H4 (cell line): ENCODE measurements around the gene CDH12. TPM values are rescaled to one million over a fixed set of nuclear protein-coding genes. Genes with fewer than 3 reads are reported as not detected.

Source experiments
- DNase-seq: peaks from one replicate; pipeline ENCODE4 v3.0.0-alpha.2; 2015; ENCODE audit warnings: low spot score
- total RNA-seq: library from RNA; depleted of rRNA; stranded (reverse); fragments of >200 nt; shearing (Covaris generic); gene quantifications from 2 replicates; pipeline ENCODE4 v1.2.3, GENCODE V29; 2014

Gene CDH12
- total RNA-seq, 1 experiment from 2014 or later = 49.2 TPM

DNA sequence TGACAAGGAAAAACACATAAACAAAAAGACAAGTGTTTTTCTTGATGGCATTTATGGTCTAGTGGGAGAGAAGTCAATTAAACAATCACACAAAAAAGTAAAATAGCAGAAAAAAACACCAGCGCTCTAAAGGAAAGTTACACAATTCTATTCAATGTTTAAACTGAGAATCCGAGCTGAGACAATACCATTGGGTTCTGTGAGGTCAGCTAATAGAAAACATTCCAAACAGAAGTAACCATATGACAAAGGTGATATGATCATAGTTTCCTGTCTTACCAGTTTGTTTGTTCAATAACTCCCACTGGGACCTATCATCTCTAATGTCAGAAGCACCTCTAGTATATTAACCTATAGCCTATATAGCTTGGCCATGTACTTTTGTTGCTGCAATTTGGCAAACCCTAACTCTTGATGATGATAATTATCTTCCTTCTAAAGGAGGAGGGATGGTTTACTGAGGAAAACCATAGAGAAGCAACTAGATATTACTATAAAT, 1030.0 kb downstream of the CDH12 start:
- no peak for DNase-seq

- no peak for DNase-seq
These were observed 1032.6 kb downstream of the CDH12 start for GRCh38 chr5:21820527-21820926.

- no peak for DNase-seq
These were observed 1034.8 kb downstream of the CDH12 start for GRCh38 chr5:21818370-21818720.

GRCh38 chr5:21817668-21818369, 1035.3 kb downstream of the CDH12 start:
- DNase-seq = no peak

- peak; percentile 45 for DNase-seq
These were observed 1042.3 kb downstream of the CDH12 start for GRCh38 chr5:21810737-21811316.

- no peak for DNase-seq
These were observed 1043.5 kb downstream of the CDH12 start for GRCh38 chr5:21809611-21810010.

DNA sequence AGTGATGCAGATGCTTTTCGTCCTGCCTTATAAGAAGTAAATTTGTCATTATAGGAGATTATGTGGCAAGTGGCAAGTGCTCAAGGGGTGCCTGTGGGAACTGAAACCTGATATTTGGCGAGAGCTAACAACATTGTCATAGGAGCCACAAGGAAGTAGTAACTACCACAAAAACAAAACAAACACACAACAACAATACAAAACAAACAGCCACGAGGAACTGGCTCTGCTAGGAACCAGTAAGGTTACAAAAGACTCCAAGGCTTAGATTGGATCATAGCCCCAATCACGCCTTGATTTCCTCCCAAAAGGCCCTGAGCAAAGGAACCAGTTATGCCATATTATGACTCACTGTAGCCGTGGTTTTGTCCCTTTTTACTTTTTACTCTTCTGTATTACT, 1045.2 kb downstream of the CDH12 start:
- DNase-seq = peak; percentile 76

DNA sequence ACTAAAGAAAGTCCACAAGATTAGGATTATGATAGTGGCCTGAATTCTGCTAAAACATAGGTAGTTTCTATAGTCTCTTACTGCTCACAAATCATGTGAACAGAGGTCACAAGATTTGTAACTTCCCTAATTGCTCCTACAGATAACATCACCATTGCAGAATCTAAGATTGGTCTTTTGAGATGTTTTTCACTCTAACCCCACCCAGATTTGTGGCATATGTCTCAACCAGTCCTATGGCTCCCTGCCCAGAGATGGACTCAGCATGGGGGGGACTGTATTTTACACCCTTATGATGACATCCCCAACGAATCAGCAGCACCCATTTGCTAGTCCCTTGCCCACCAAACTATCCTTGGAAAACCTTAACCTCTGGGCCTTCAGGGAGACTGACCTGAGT, 1046.2 kb downstream of the CDH12 start:
- peak; percentile 71 for DNase-seq

DNA sequence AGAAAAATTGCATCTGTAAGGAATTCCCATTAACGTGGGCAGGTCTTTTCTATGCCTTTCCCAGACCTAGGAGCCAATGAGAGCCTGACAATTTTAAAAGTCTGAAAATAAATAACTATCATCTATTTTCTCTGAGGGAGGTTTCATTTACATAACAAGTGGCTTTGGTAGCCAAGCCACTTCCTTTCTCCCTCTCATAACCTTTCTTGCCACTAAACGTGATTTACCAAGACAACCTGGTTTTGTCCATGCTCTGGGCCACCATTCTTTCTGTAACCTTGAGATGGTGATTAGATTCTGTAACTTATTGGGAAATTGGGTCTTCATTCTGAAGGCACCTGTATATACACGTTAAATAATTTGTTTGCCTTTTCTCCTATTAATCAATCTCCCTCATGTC, 1046.9 kb downstream of the CDH12 start:
- DNase-seq = no peak

DNA sequence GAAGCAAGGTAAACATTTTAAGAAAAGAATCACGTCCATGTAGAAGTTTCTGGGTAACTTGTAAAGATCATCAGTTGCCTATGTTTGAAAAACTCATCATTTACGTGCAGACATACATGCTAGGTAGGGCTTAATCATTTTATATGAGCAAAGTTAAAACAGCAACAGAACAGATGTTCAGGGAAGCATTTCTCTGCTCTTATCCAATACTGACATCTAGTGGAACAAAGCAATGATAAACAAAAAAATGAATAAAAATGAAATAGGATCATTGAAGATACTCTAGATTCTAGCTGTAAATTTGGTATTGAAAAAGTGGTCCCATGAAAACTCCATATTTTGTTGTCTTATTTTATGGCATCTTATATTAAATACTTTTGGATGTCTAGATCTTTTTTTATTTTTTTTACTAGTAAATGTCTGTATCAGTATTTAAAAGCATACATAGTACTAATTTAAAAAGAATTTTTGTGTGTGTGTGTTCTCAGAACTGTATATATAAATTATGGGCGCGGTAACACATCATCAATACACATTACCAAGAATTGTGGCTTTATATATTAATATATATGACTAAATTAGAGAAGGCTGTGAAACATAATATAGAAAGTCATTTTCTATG, 1050.2 kb downstream of the CDH12 start:
- DNase-seq = peak; percentile 53

- DNase-seq = no peak
These were observed 1051.0 kb downstream of the CDH12 start for GRCh38 chr5:21802100-21802499.

GRCh38 chr5:21792748-21793147, 1060.4 kb downstream of the CDH12 start:
- DNase-seq = no peak

DNA sequence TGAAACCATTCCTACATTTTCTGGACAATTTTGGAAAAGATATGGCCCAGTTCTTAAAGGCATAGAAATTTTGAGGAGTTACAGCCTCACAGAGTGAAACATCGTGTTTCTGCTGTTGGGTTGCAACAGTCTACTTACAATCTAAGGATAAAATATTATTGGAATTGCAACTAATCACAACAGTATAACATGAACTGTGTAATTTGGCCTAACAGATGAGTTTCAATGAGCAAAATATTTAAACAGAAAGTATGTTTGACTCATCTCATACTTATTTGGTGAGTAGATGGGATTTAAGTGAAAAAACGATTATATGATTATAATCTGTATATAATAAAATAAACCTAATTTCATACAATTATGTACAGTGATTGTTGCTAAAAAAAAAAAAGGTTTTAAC, 1061.8 kb downstream of the CDH12 start:
- no peak for DNase-seq

DNA sequence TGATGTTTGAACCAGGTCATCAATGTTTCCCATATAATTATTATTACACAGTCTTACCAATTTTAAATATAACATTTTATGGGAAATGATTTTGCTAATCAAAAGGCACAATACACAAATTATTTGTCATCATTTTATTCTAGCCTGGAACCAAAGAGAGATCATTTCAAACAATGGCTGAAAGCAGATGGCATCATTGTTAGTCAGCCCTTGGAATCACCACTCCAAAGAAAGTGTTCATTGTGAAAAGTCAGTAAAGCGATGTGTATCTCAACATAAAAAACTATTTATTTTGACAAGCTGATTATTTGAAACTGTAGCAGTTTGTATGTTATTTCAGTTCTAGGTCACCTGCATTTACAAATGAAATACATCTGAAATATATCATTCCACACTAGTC, 1068.7 kb downstream of the CDH12 start:
- DNase-seq = no peak

- DNase-seq = no peak
These were observed 1070.0 kb downstream of the CDH12 start for GRCh38 chr5:21783074-21783679.

DNA sequence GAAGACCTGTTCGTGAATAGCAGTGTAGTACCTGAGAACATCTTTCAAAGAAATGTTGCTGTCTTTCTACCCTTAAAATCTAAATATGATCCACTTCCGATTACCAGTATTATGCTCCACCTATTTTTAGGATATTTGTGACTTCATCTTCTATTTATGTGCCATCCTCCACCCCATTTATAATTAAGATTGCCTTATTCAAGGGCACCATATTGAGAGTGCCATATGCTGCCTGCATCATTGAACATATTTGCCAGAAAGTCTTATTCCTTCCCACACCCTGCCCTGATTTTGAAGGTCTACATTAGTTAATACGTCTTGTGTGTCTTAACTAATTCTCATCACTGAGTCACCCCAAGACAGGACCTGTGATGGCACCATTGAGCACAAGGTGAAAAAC, 1076.7 kb downstream of the CDH12 start:
- DNase-seq = no peak

DNA sequence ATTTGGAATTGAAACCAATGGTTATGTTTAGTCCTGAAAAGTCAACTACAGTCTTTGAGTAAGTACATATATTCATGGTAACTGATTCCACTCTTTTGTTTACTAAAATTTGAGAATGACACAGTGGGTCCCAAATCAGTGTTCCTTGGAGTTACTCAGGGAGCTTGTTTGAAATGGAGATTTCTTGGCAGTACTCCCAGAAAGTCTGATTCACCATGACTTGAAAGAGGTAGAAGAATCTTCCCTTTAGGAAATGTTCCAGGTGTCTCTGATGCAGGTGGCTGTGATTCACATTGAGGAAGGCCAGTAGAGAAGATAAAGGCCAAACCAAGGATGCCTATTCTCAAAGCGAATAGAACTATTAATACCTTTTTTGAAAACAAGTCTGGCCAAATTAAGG, 1078.3 kb downstream of the CDH12 start:
- DNase-seq = peak; percentile 32

DNA sequence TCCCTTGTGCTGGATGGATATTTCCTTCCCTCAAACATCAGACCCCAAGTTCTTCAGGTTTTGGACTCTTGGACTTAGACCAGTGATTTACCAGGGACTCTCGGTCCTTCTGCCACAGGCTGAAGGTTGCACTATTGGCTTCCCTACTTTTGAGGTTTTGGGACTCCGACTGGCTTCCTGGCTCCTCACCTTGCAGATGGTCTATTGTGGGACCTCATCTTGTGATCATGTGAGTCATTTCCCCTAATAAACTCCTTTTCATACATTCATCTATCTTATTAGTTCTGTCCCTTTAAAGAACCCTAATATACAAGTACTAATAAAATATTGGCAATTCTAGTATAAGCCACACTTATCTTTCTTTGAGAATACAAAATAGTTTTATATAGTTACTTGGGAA, 1078.9 kb downstream of the CDH12 start:
- DNase-seq = no peak

DNA sequence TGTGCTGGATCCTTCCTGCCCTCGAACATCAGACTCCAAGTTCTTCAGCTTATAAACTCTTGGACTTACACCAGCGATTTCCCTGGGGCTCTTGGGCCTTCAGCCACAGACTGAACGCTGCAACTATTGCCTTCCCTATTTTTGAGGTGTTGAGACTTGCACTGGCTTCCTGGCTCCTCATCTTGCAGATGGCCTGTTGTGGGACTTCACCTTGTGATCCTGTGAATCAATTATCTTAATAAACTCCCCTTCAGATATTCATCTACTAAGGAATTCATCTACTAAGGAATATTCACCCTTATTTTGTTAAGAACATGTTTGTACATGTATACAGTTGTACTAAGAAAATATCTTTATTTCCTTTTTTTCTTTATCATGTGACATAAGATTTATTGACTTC, 1079.7 kb downstream of the CDH12 start:
- DNase-seq = no peak

DNA sequence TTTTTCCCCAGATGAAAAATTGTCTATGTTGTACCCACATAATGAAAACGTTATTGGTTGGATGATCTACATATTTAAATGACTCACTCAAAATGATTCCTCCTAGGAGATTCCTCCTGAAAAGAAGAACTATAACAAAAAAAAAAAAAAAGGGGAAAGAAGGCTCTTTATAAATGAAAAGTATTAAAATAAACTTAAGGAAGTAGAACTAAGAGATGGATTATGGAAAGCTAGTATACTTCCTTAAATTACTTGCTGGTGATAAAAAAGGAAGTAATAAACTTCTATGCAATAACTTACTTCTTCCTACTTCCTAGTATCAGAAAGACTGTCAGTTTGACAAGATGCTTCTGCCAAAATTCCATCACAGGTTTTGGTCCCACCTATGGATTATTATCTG, 1087.7 kb downstream of the CDH12 start:
- no peak for DNase-seq

DNA sequence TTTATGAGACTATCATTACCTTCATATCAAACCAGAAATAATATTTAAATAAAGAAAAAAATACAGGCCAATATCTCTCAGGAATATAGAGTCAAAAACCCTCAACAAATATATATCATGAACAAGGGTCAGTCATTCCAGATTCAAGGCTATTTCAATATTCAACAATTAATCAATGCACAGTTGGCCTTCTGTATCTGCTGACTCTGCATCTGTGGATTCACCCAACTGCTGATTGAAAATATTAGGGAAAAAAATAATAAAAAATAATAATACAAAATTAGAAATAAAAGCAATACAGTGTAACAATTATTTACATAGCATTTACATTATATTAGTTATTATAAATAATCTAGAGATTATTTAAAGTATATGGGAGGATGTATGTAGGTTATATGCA, 1114.0 kb downstream of the CDH12 start:
- no peak for DNase-seq

DNA sequence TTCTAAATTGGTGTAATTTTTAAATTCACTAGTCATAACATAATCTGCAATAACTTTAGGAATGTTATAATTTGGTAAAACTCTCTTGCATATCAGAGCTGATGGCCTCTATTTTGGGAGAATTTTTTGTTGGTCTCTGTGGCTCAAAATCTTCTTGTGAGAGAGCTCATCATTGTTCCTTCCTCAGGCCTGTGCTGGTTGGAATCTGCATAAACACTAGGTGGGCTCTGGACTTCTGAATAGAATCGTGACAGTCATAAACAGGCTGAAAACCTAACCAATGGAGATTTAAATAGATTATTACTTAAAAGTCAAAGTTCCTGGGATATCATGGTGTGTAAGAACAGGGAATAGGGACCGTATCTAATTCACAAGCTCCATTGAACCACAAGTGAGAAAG, 1129.6 kb downstream of the CDH12 start:
- DNase-seq = no peak
